Erythroblast (primary cell): ENCODE measurements around the gene CCDC51.
"Not testable (repeated sequence)": the region's sequence is repeated elsewhere in the genome, so short reads cannot be mapped to it uniquely, and the experiment has no call there.

Experiments
- DNase-seq, 2 experiments: peaks; one replicate each; lab custom pipeline; 2025; lab: John Stamatoyannopoulos, UW
- GATA1 ChIP-seq: IDR thresholded peaks from 2 replicates; pipeline ENCODE4 v1.6.1; 2011; ENCODE audit warnings: low read depth, mild to moderate bottlenecking, control low read depth, low read length, moderate library complexity
- POLR2A ChIP-seq: IDR thresholded peaks from 2 replicates; pipeline ENCODE4 v1.6.1; 2011; ENCODE audit warnings: mild to moderate bottlenecking, low read length

CCDC51 gene

GRCh38 chr3:48406443-48407431, 33.2 kb downstream of the CCDC51 start:
- no peak for DNase-seq
- no peak for TF ChIP-seq POLR2A
- TF ChIP-seq GATA1 = no peak

- TF ChIP-seq POLR2A = no peak
- DNase-seq = no peak
These were observed 33.9 kb downstream of the CCDC51 start for GRCh38 chr3:48405971-48406370.

GRCh38 chr3:48405343-48405881, 34.5 kb downstream of the CCDC51 start:
- DNase-seq = no peak
- TF ChIP-seq GATA1 (no peak), POLR2A (no peak)

- DNase-seq = no peak
- TF ChIP-seq POLR2A (no peak), GATA1 (no peak)
These were observed 35.2 kb downstream of the CCDC51 start for GRCh38 chr3:48404440-48405342.

GRCh38 chr3:48403533-48404439, 36.1 kb downstream of the CCDC51 start:
- TF ChIP-seq GATA1 (no peak), POLR2A (no peak)
- DNase-seq = no peak

- DNase-seq = no peak
- TF ChIP-seq GATA1 (no peak), POLR2A (no peak)
These were observed 37.0 kb downstream of the CCDC51 start for GRCh38 chr3:48402907-48403306.

- no peak for TF ChIP-seq POLR2A
- TF ChIP-seq GATA1 = no peak
- no peak for DNase-seq
These were observed 37.6 kb downstream of the CCDC51 start for GRCh38 chr3:48402281-48402732.

GRCh38 chr3:48401434-48401901, 38.5 kb downstream of the CCDC51 start:
- not testable (repeated sequence) for DNase-seq

- DNase-seq = peak; percentile 65 to 84
- TF ChIP-seq GATA1 (no peak), POLR2A (no peak)
These were observed 39.0 kb downstream of the CCDC51 start for GRCh38 chr3:48400824-48401433.

GRCh38 chr3:48399387-48400172, 40.3 kb downstream of the CCDC51 start:
- no peak for DNase-seq
- TF ChIP-seq GATA1 (no peak), POLR2A (no peak)

- TF ChIP-seq GATA1 (no peak), POLR2A (no peak)
- DNase-seq = no peak
These were observed 41.1 kb downstream of the CCDC51 start for GRCh38 chr3:48398701-48399386.
